Fibroblast of the aortic adventitia (primary cell): ENCODE measurements around the gene LINGO4. TPM values are rescaled to one million over a fixed set of nuclear protein-coding genes. Genes with fewer than 3 reads are reported as not detected.

Experiments used
- DNase-seq: peaks from one replicate; pipeline ENCODE4 v3.0.0-alpha.2; 2010; ENCODE audit warnings: low read depth
- H3K4me3 ChIP-seq: 2 replicates; pipeline ENCODE4 v1.5.1; 2011; ENCODE audit warnings: low read depth, mild to moderate bottlenecking, control low read depth, low read length, moderate library complexity
- total RNA-seq: library from RNA; depleted of rRNA; stranded (reverse); fragments of >200 nt; gene quantifications from 2 replicates; pipeline ENCODE4 v1.2.3, GENCODE V29; 2012; ENCODE audit warnings: low replicate concordance
- TF ChIP-seq, protein P1 (sequence below): IDR thresholded peaks from 2 replicates; pipeline ENCODE4 v1.5.1; 2011; ENCODE audit warnings: mild to moderate bottlenecking, low read length, control low read depth, inconsistent platforms; ENCODE audit not compliant: insufficient read depth

LINGO4 gene
- total RNA-seq, 1 donor: not detected

- DNase-seq: no peak
- TF ChIP-seq, protein P1, sequence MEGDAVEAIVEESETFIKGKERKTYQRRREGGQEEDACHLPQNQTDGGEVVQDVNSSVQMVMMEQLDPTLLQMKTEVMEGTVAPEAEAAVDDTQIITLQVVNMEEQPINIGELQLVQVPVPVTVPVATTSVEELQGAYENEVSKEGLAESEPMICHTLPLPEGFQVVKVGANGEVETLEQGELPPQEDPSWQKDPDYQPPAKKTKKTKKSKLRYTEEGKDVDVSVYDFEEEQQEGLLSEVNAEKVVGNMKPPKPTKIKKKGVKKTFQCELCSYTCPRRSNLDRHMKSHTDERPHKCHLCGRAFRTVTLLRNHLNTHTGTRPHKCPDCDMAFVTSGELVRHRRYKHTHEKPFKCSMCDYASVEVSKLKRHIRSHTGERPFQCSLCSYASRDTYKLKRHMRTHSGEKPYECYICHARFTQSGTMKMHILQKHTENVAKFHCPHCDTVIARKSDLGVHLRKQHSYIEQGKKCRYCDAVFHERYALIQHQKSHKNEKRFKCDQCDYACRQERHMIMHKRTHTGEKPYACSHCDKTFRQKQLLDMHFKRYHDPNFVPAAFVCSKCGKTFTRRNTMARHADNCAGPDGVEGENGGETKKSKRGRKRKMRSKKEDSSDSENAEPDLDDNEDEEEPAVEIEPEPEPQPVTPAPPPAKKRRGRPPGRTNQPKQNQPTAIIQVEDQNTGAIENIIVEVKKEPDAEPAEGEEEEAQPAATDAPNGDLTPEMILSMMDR: no peak
- H3K4me3 ChIP-seq: no peak overlapping the region
These were observed 11.5 kb upstream of the LINGO4 start for GRCh38 chr1:151816548-151817352.

DNA sequence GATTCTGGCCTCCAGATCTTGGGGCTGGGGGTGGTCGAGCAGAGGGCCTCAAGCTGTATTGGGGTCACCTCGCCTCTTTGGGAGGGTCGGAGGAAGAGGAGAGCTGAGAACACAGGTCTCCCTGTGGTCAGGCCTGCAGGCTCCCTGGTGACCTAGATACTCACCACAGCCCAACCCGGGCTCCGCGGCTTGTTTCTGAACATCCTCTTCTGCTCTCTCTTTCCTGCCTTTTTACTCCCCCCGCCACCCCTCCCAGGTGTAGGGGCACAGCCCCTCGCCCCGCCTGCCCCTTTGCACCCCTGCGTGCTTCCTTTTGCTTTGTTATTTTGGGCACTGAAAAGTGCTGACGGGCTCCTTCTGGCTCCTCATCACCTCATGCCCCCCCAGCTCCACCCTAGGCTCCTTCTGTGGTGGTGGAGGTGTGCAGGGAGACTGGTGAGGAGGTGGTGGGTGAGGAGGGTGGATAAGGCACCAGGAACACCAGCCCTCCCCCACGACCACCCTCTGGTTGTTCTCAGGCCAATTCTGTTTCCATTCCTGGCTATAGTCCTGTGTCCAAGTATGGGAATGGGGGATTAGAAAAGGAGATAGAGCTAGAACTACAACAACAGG, 10.6 kb upstream of the LINGO4 start:
- DNase-seq: no peak
- TF ChIP-seq, protein P1: no peak
- no peak overlapping the region for H3K4me3 ChIP-seq

DNA sequence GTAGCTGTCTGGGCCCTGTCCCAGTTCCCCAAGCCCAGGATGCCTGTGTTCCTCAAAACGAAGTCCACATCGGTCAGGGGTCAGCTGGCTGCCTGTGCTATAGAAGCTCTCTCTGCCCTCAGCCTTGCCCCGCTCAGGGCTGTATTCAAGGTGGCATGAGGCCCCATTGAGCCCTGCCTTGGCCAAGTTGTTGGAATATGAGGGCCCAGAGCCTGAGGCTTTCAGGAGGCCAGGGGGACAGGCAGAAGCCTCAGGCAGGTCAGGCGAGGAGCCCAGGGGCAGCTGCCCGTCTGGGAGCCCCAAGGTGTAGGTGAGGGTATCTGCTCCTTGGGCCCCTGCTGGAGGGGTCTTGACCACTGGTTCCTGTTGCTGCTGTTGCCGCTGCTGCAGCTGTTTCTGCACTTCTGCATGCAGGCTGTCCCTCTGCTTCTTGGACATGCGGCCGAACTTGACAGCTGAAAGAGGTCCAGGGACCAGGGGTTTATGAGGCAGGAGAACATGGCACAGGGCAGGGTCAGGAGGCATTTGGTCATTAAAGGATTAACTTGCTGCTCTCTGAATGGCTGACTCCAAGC, 9.8 kb upstream of the LINGO4 start:
- no peak for DNase-seq

GRCh38 chr1:151814426-151814825, 9.2 kb upstream of the LINGO4 start:
- TF ChIP-seq, protein P1: no peak

More for the DNA sequence above, 9.8 kb upstream of the LINGO4 start:
- TF ChIP-seq, protein P1: no peak
- H3K4me3 ChIP-seq: no peak overlapping the region

DNA sequence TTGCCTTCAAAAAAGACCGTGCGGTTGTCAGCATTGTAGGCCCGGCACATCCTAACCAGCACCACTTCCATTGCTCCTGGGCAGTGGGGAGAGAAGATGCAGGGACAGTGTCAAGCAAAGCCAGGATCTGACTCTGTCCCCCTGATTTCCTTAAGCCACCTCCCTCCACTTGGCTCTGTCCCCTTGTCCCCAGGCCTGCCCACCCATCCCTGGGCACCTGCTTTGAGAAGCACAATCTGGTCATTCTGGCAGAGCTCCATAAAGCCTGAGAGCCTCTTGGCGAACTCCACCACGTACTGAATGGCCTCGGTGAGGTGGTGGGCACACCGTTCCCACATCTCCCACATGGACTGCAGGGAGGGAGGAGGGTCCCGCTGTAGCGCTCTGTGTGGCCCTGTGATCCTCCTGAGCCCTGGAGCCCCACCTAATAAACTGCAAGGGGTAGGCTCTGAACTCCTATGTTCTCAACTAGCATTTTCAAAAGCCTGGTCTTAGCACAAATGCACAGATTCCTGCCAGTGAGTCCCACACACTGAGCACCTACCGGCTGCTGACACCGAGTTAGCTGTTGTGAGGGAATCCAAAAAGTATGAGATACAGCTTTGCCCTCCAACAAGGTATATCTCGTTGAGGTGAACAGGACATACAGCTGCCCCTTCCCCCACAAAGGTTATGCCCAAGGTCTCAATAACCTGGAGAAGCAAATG, 8.2 kb upstream of the LINGO4 start:
- no peak overlapping the region for H3K4me3 ChIP-seq
- no peak for DNase-seq
- TF ChIP-seq, protein P1: no peak

More at GRCh38 chr1:151814426-151814825, 9.2 kb upstream of the LINGO4 start:
- no peak overlapping the region for H3K4me3 ChIP-seq
- DNase-seq: no peak

- H3K4me3 ChIP-seq: no peak overlapping the region
- peak; percentile 61 for DNase-seq
- TF ChIP-seq, protein P1: no peak
These were observed 6.0 kb upstream of the LINGO4 start for GRCh38 chr1:151811181-151811580.
